Measurements from ENCODE around the gene SPEF1. TPM values are rescaled to one million over a fixed set of nuclear protein-coding genes. Genes with fewer than 3 reads are reported as not detected.

The SPEF1 gene
- total RNA-seq, 2 experiments from 2014 or later = 0.14 TPM; not detected in 1

GRCh38 chr20:3729378-3729777, 51.9 kb downstream of the SPEF1 start:
- ATAC-seq (no peak), DNase-seq (no peak)
- H3K27ac Mint-ChIP-seq = no peak overlapping the region
- intact Hi-C loops (cut with DNase I, micrococcal nuclease) = no loop called here
- ChIA-PET POLR2A (no interaction called here), CTCF (interaction anchor here (0.6 to 1.2 kb wide), 2 partner anchors 19 to 59 kb away, joined by 3 to 7 read pairs; no protein-coding TSS in a partner anchor)
- H3K36me3 Mint-ChIP-seq (ENCODE audit: low read depth) = no peaks in the 10 kb centered on the region
- H3K27me3 Mint-ChIP-seq = peaks cover 42% of the 10 kb centered on the region
- H3K9me3 Mint-ChIP-seq (ENCODE audit: low read depth) = no peaks in the 10 kb centered on the region
- no peak overlapping the region for H3K4me3 Mint-ChIP-seq
- H3K4me1 Mint-ChIP-seq = no peaks in the 10 kb centered on the region

DNA sequence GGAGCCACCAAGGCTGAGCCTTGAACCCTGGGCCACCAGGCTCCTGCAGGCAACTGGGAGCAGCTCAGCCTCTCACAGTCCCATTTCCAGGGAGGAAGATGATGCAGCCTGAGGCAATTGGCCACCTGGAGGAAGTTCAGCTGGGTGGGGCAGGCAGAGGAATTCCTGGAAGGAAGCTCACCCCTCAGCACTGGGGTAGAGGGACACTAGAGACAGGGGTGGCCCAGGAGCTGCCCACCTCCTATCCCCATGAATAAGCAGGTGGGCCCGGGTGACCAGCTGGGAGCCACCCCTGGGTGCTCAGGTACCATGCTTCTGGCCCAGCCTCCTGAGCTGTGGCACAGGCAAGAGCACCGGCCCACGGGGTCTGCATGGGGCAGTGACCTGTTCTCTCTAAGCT, 52.4 kb downstream of the SPEF1 start:
- intact Hi-C loops (cut with DNase I, micrococcal nuclease) = no loop called here
- Mint-ChIP-seq H3K27ac (no peak overlapping the region), H3K4me3 (no peak overlapping the region), H3K4me1 (no peaks in the 10 kb centered on the region), H3K27me3 (peaks cover 42% of the 10 kb centered on the region), H3K9me3 (ENCODE audit: low read depth) (no peaks in the 10 kb centered on the region), H3K36me3 (ENCODE audit: low read depth) (no peaks in the 10 kb centered on the region)
- ATAC-seq = no peak
- ChIA-PET POLR2A (no interaction called here), CTCF (interaction anchor here (0.6 to 1.2 kb wide), 2 partner anchors 18 to 59 kb away, joined by 3 to 7 read pairs; no protein-coding TSS in a partner anchor)
- DNase-seq = no peak

DNA sequence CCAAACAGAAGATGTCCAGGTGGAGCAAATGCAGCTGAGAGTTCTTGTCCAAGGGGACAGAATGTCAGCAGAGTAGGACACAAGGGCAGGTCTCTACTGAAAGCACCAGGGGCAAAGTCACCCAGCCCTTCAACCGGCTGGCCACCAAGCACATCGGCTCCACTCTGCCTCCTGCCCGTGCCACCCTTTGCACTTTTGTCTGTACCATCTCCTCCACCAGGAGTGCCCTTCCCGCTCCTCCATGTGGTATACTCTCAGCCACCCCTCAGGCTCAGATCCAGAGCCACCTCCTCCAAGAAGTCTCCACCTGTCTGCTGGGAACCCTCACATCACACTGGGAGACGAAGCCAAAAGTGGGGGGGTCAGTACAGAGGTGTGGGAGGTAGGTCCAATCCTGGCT, 52.9 kb downstream of the SPEF1 start:
- Mint-ChIP-seq H3K4me1 (no peaks in the 10 kb centered on the region), H3K27ac (no peak overlapping the region), H3K4me3 (no peak overlapping the region), H3K9me3 (ENCODE audit: low read depth) (no peaks in the 10 kb centered on the region), H3K36me3 (ENCODE audit: low read depth) (no peaks in the 10 kb centered on the region), H3K27me3 (peaks cover 42% of the 10 kb centered on the region)
- DNase-seq (no peak), ATAC-seq (no peak)
- POLR2A ChIA-PET = no interaction called here
- intact Hi-C loops (cut with DNase I, micrococcal nuclease) = no loop called here
- CTCF ChIA-PET = interaction anchor here (1.0 to 1.2 kb wide), 2 partner anchors 18 to 51 kb away, joined by 3 to 7 read pairs; no protein-coding TSS in a partner anchor

Other genes with a start within 250 kb of the SPEF1 start
- not detected for gene GFRA4, start 118.0 kb downstream of the SPEF1 start, total RNA-seq
- not detected for gene ADAM33, start 99.4 kb downstream of the SPEF1 start, total RNA-seq
- gene SIGLEC1, start 68.8 kb downstream of the SPEF1 start, total RNA-seq = not detected
- not detected for gene HSPA12B, start 48.8 kb downstream of the SPEF1 start, total RNA-seq
- gene ADISSP, start 13.7 kb downstream of the SPEF1 start, total RNA-seq = 10 to 100 TPM; 46.5 to 57.3 TPM
- gene CENPB, start 5.3 kb upstream of the SPEF1 start, total RNA-seq = 10 to 100 TPM; 46.2 to 48.3 TPM
- 10 to 100 TPM; 79.8 to 96.2 TPM for gene CDC25B, start 14.9 kb upstream of the SPEF1 start, total RNA-seq
- 10 to 100 TPM in 1 of 2 experiments, 1 to 10 TPM in 1; 9.1 to 11.3 TPM for gene AP5S1, start 39.1 kb upstream of the SPEF1 start, total RNA-seq
- gene MAVS, start 65.4 kb upstream of the SPEF1 start, total RNA-seq = 10 to 100 TPM; 23.2 to 25.9 TPM
- gene PANK2, start 107.9 kb upstream of the SPEF1 start, total RNA-seq = 10 to 100 TPM; 37.2 to 50.2 TPM
- 10 to 100 TPM; 11.6 to 14.8 TPM for gene RNF24, start 234.1 kb upstream of the SPEF1 start, total RNA-seq

Measured in activated CD4-positive, alpha-beta T cell treated with anti-CD3 and anti-CD28 coated beads for 36 hours (primary cell).